ENCODE results near the gene ADGRE1. TPM values are rescaled to one million over a fixed set of nuclear protein-coding genes. Genes with fewer than 3 reads are reported as not detected.

Gene ADGRE1
- total and polyA plus RNA-seq, 2 of the 13 experiments (the other 11 are each of a cell fraction or from before 2014, with no cell fraction given) = not detected

- ChIA-PET POLR2A (no interaction called here), CTCF (ENCODE audit: low intra/inter-chr PET ratio, low total read pairs) (no interaction called here)
- Histone ChIP-seq H3K9ac (ENCODE audit: insufficient read depth, low read depth, low read length) (no peak overlapping the region), H4K20me1 (ENCODE audit: insufficient read depth, low read length) (no peaks in the 10 kb centered on the region), H2AFZ (ENCODE audit: low read length) (no peak overlapping the region), H3K36me3 (replicated peaks in 1 of 2; ENCODE audit: control insufficient read depth in 1 of 2, insufficient read depth in 2 of 2, low read length in 2 of 2) (no peaks in the 10 kb centered on the region), H3K9me3 (ENCODE audit: low read length) (no peaks in the 10 kb centered on the region), H3K4me3 (replicated peaks in 1 of 3; ENCODE audit: insufficient read depth in 1 of 3, low read depth in 2 of 3, low read length in 3 of 3) (no peak overlapping the region), H3K4me1 (ENCODE audit: insufficient read depth, low read length) (no peaks in the 10 kb centered on the region), H3K79me2 (ENCODE audit: insufficient read depth, low read length) (no peaks in the 10 kb centered on the region), H3K27ac (ENCODE audit: extremely low read length, insufficient read depth, low read length) (no peak overlapping the region), H3K4me2 (ENCODE audit: low read depth, low read length) (no peak overlapping the region), H3K27me3 (ENCODE audit: control insufficient read depth in 1 of 2, insufficient read depth in 2 of 2, low read length in 2 of 2) (no peaks in the 10 kb centered on the region; a peak in 1 of 5 replicates)
- TF ChIP-seq PRPF4 (IDR thresholded peaks at IDR 0.05; ENCODE audit: low read depth, low read length, poor library complexity, severe bottlenecking) = no peak
- TF ChIP-seq ZNF768 (CRISPR knock-in tag; IDR thresholded peaks at IDR 0.05) = peak; percentile 44; the same call in 1 of the 2 replicates
- ATAC-seq (no peak), FAIRE-seq (no peak), DNase-seq (ENCODE audit: low spot score) (no peak)
- WGBS (ENCODE audit: low lambda C conversion rate) = 0% methylated on average over 3 of the region's 3 CpGs
- intact Hi-C loops (cut with micrococcal nuclease; ENCODE audit: unreplicated experiment) = no loop called here
- no TSS peak for BruUV-seq (replicated peaks)
- in situ Hi-C loops (cut with HindIII; ENCODE audit: extremely low pct_ligation_motif_present, low pct_unique_long_range_greater_than_20kb) = no loop called here
These were observed 3.1 kb downstream of the ADGRE1 start for GRCh38 chr19:6890401-6890913.

- ChIA-PET POLR2A (no interaction called here), CTCF (ENCODE audit: low intra/inter-chr PET ratio, low total read pairs) (no interaction called here)
- no peak overlapping the region for H3K9ac ChIP-seq (ENCODE audit: insufficient read depth, low read depth, low read length)
- no peak overlapping the region for H3K4me2 ChIP-seq (ENCODE audit: low read depth, low read length)
- 5% methylated on average over 8 of the region's 8 CpGs for WGBS (ENCODE audit: low lambda C conversion rate)
- DNase-seq (ENCODE audit: low spot score) (no peak), FAIRE-seq (no peak), ATAC-seq (no peak)
- H3K9me3 ChIP-seq (ENCODE audit: low read length) = no peaks in the 10 kb centered on the region
- no peaks in the 10 kb centered on the region for H3K4me1 ChIP-seq (ENCODE audit: insufficient read depth, low read length)
- no TSS peak for BruUV-seq (replicated peaks)
- H3K4me3 ChIP-seq (replicated peaks in 1 of 3; ENCODE audit: insufficient read depth in 1 of 3, low read depth in 2 of 3, low read length in 3 of 3) = no peak overlapping the region
- no peak for TF ChIP-seq RXRA (CRISPR knock-in tag; IDR thresholded peaks at IDR 0.05)
- H3K27me3 ChIP-seq (ENCODE audit: control insufficient read depth in 1 of 2, insufficient read depth in 2 of 2, low read length in 2 of 2) = no peaks in the 10 kb centered on the region; a peak in 1 of 5 replicates
- in situ Hi-C loops (cut with HindIII; ENCODE audit: extremely low pct_ligation_motif_present, low pct_unique_long_range_greater_than_20kb) (no loop called here), intact Hi-C loops (cut with micrococcal nuclease; ENCODE audit: unreplicated experiment) (no loop called here)
- H3K36me3 ChIP-seq (replicated peaks in 1 of 2; ENCODE audit: control insufficient read depth in 1 of 2, insufficient read depth in 2 of 2, low read length in 2 of 2) = no peaks in the 10 kb centered on the region
- H3K27ac ChIP-seq (ENCODE audit: extremely low read length, insufficient read depth, low read length) = no peak overlapping the region
- no peaks in the 10 kb centered on the region for H3K79me2 ChIP-seq (ENCODE audit: insufficient read depth, low read length)
- no peak overlapping the region for H2AFZ ChIP-seq (ENCODE audit: low read length)
- H4K20me1 ChIP-seq (ENCODE audit: insufficient read depth, low read length) = no peaks in the 10 kb centered on the region
These were observed 3.6 kb downstream of the ADGRE1 start for GRCh38 chr19:6890938-6891337.

Measured in HepG2 (cell line).